NCI-H2107 treated with DMSO at 0.1 percent for 48 hours (cell line): ENCODE data around the gene RND1.
"Not testable (repeated sequence)": the region's sequence is repeated elsewhere in the genome, so short reads cannot be mapped to it uniquely, and the experiment has no call there.

Experiments used
- DNase-seq: peaks from one replicate; lab custom pipeline; 2025; ENCODE audit not compliant: unreplicated experiment; lab: John Stamatoyannopoulos, UW

RND1 gene

DNA sequence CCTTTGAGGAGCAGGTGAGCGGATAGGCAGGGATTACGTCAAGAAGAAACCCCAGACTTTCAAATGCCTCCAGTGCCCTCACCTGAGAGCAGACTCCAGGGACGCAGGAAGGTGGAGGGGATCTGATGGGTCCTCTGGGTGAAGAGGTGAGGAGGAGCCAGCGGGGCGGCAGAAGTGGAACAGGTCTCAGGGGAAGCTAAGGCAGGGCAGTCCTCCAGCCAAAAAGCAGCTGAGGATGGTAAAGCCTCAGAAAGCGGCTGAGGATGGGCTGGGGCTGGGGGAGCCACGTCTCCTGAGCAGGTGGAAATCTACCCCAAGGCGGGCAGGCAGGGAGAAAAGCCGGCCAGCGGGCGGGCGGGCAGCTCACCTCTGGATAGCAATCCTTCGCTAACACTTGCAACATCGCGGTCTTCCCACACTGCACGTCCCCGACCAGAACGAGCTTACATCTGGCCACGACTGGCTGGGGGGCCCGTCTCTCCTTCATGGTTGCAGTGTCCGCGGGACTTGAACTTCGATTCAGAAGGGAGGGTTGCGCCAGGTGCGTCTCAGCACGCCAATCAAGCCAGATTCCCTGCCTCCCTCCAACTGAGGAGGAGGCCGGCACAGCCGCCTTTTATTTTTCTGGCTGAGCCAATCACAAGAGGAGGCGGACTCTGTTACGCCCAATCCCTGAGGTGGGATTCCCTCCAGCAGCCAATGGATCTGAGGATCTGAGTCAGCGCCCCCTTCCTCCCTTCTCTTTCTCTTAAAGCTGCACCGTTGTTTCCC lies at the start of gene RND1:
Gene RND1, minus strand, starts transcription at position 590 of the 771 bp plus-strand sequence. Its CDS starts 103 bp downstream, at position 487.
- peak; percentile 87 for DNase-seq

DNA sequence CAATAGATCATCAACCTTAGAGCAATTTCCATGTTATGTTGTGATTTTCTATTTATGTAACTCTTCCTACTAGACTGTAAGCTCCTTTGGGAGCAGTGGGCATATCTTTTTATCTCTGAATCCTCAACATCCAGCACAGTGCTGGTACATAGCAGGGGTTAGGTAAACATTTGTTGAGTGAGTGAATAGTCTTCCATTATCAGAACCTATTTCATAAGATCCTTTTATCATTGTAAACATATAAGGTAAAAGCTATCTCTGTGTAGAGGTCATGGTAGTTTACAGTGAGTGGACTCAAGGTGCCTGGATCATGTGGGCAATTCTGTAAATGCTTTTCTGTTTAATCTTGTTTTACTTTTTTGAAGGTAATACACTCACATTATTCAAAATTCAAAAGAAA lies 44.5 kb upstream of the RND1 start:
- no peak for DNase-seq

DNA sequence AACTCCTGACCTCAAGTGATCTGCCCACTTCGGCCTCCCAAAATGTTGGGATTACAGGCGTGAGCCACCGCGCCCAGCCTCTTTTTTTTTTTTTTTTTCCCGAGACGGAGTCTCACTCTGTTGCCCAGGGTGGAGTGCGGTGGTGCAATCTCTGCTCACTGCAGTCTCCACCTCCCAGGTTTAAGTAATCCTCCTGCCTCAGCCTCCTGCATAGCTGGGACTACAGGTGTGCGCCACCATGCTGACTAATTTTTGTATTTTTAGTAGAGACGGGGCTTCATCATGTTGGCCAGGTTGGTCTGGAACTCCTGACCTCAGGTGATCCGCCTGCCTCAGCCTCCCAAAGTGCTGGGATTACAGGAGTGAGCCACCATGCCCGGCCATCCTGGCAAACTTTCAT lies 44.0 kb upstream of the RND1 start:
- not testable (repeated sequence) for DNase-seq

DNA sequence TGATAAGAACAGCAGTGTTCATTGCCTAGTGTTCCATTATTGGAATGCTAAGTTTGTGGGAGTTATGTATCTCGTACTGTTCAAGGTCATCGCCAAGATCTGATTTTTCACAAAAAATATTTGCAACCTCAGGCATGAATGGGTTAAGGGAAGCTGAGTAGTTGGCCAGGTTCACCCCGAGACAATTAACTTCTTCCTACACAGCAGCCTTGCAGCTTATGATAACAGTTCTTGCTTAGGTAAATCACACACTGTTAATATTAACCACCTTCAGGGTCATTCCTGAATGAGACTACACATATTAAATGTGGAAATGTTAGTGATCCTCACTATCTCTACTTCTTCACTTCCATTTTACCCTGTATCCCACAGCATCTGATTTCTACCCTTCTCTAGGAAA lies 41.6 kb upstream of the RND1 start:
- DNase-seq: no peak

DNA sequence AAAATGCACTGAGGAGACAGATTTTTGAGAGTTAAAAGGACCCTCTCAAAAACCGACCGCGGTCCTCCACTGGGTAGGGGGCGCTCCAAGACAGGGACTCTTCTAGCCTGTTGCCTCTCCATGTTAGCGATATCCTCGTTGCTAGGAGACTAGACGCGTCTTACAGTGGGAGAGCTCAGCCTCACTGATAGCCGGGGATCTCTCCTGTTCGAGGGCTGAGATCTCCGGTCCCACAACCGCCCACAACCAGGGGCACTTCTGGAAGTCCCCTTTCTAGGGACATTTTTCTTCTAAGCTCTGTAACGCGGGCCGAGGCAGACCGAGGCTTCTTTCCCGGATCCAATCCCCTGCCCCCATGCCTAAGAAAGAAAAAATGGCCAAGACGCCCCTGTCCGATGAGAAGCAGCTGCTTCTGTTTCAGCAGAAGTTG lies 38.3 kb upstream of the RND1 start:
- DNase-seq: peak; percentile 65

DNA sequence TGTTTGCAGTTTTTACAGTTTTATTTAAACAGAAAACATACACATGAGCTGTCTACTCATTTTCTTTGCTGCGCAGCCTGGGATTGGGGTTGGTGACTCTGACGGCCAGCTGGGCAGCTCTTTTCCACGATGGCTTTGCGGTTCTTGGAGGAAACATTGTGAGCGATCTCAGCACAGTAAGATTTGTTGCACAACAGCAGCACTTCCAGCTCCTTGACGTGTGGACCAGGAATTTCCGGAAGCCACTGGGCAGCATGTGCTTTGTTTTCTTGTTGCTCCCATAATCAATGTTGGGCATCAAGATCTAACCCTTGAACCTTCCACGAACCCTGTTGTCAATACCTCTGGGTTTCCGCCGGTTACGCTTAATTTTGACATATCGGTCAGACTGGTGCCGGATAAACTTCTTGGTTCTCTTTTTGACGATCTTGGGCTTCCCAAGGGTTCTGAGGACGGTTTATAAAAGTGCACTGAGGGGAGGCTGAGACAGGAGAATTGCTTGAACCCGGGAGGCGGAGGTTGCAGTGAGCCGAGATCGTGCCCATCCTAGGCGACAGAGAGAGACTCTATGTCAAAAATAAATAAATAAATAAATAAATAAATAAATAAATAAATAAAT lies 37.8 kb upstream of the RND1 start:
- DNase-seq: no peak

DNA sequence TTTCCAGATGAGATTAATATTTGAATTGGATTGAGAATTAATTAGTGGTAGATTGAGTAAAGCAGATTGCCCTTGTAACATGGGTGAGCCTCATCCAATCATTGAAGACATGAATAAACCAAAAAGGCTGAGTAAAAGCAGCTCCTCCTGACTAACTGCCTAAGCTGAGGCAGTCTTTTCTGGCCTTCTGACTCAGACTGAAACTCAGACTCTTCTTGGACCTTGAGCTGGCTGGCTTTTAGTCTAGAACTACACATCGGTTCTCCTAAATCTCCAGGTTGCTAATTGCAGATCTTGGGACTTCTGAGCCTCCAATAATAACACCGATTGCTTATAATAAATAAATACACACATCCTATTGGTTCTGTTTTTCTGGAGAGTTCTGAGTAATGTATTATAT lies 35.6 kb upstream of the RND1 start:
- DNase-seq: no peak

DNA sequence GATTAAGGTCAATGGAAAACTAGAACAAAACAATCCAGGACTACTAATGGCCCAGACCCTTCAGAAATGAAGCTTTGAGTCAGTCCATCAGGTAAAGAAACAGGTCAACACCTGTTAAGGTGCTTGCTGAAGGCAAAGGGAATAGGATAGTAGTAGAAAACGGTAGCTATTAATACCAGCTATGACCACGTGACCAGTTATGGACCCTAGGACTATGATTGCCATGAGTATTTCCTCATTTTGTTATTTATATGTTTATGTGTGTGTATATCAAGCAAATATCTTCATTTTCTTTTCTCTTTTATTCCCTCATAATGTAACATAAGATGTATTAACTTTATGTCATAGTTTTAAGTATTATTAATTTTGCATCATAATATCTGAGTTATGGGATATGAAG lies 34.0 kb upstream of the RND1 start:
- DNase-seq: no peak

DNA sequence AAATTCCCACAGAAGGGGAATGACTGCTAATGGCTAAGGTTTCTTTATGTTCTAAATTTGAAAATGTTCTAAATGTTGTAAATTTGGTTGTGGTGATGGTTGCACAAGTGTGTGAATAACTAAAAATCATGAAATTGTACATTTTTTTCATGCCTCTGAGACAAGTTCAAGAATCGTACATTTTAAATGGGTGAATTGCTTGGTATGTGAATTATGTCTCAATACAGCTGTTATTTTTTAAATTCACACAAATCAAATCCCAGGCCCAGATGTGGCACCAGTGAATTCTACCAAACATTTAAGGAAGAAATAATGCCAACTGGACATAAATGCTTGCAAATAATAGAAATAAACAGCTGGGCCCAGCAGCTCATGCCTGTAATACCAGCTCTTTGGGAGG lies 28.6 kb upstream of the RND1 start:
- no peak for DNase-seq

DNA sequence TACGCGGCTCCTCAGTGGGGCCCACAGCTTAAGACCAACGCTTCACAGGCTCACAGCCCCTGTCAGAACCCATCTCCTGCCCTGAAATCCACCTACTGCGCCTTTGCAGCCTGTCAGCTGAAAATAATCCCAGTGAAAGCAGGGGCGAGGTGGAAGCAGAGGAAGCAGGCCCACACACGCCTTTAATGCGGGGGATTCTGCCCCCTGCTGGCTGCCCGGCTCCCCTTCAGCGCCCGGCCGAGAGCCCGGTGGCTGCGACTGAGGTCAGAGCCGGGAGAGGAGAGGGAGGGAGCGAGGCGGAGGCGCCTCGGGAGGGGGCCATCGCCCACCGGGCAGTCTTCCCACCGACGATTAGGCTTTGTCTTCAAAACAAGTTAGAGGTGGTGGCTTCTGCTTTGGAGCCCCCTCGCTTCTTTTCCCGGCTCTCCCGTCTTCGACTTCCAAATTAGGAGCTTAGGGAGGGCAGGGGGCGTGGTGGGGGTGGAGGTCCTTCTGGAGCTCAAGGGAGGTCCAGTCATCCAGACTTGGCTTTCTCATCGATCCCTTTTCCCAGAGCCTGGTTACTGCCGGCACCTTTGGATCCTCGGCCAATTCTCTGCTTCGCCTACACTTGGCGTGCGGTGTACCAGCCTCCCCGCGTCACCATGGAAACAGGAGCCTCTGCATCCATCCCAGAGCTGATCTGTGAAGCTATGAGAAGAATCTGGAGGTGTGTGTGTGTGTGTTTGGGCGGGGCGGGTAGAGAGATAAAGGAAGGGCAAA lies 25.2 kb upstream of the RND1 start:
- DNase-seq: peak; percentile 51

DNA sequence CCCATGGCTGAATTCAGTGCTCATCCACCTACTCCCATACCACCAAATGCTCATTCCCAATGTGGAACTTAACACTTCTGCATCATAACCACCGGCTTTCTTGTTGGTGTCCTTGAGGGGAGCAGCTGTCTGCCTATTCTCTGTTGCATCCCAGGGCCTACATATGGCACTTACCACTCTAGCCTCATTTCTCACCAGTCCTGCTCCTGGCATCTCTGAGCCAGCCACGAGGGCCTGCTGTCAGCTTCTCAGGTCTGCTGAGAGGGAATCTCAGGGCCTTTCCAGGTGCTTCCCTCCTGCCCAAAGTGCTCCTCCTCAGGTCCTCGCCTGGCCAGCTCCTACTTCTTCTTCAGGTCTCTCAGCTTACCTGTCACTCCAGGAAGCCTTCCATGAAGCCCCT lies 24.0 kb upstream of the RND1 start:
- DNase-seq: no peak

DNA sequence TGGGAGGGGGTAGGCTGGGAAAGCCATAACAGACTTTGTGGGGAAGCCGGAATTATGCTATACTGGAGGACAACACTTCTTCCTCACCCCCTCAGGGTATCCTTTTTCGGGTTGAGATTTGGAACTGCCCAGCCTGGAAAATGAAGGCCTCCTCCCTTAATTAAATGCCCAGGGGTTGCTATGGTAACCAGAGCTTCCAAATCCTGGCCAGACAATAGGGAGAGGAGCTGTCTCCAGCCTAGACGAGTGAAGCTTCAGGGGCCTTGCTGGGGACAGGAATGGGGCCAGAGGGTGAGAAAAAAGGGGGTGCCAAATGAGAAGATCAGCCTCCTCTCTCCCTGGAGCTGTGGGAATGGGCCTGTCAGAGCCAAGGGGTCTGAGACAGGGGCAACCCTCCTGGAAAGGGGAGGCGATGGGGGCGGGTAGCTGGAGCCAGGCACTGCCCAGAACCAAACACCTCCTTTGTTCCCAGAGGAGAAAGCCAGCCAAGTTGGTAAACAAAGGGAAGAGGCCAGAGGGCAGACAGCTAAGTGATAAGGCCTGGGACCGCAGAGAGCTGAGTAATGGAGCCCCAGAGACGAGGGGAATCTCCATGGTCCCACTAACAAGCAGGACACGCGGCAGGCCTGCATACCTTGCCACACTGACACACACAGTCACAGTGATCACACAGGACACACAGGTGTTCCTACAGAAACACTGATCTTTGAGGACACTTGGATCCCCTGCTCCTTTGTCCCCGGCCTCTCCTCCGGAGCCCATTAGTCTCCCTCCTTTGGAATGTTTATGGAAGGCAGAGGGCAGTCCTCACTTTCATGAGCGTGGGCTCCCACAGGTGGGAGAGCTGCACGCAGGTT lies 17.9 kb upstream of the RND1 start:
- no peak for DNase-seq

DNA sequence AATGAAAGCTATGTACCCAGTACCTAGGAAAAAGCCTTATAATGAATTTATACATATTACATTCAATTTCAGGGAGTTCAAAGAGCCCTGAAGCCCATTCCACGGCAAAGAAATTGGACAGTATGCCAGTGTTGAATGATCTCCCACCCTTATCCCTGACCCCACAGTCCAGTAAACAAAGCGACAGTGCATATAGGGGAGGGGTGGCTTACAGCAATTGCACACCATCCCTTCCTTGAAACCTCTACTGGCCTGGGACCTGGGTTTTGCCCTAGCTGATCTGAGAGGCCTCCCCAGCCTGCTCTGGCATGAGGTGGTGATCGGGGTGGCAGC lies 17.3 kb upstream of the RND1 start:
- no peak for DNase-seq

DNA sequence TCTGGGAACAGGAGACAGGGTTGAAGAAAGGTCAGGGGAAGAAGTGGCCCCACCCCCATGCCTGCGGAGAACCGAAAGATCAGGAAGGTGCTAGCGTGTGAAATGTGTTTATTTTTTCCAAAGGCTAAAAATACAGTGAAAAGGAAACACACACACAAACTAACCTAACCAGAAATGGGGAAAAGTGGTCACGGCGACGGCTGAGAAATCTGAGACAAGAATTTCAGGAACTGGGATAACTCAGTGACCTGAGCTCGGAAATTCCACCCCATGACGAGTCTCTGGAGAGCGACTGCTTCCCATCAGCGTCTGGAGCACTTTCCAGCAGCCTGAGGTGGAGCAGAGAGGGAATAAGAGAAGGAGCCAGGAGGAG lies 16.6 kb upstream of the RND1 start:
- no peak for DNase-seq

DNA sequence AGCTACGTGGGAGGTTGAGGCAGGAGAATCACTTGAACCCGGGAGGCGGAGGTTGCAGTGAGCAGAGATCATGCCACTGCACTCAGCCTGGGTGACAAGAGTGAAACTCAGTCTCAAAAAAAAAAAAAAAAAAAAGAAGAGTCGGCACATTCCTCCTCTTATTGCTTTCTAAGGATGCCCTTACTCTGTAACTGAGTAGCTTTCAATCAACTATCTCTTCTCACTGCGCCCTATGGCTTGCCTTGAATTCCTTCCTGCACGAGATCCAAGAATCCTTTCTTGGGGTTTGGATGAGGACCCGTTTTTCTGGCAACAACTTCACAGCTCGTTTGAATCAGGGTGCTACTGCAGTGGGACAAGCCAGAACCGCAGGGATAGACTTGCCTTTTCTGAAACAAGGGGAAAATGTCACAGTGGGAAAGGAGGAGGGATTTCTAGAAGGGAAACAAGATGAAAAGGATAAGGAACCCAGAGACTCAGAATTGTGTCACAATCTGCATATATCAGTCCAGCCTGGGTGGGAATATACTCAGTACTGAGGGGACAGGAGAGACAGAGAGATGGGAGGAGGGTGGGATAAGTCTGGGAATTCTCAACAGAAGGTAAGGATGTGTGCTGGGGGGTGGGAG lies 16.1 kb upstream of the RND1 start:
- DNase-seq: no peak

DNA sequence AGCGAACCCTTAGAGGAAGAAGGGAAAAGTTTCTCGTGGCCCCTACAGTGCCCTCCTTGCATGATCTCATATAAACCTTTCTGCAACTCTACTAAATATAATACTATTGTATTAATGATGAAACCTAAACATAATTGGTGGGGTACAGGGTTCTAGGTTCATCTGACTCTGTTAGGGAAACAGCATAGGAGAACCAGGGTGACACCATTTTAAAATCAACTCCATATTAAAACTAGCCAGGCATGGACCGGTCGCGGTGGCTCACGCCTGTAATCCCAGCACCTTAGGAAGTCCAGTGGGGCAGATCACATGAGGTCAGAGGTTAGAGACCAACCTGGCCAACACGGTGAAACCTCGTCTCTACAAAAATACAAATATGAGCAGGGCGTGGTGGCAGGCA lies 15.0 kb upstream of the RND1 start:
- no peak for DNase-seq

DNA sequence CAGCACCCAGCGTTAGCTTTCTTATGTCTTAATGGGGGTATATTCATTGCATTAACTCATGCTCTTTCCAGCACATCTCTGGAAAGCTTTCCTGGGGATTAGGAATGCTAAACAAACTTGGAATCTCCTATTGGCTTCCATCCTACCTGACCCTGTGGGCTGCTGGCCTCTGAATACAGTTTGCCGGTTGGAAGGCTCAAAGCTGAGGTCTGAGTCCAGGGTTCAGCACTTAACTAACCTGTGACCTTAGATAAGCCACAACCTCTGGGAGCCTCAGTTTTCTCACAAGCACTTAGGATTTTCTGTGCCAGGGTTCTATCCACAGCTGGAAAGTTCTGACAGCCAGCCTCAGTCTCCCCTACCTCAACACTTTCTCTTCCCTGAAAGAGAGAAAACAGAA lies 12.9 kb upstream of the RND1 start:
- no peak for DNase-seq

DNA sequence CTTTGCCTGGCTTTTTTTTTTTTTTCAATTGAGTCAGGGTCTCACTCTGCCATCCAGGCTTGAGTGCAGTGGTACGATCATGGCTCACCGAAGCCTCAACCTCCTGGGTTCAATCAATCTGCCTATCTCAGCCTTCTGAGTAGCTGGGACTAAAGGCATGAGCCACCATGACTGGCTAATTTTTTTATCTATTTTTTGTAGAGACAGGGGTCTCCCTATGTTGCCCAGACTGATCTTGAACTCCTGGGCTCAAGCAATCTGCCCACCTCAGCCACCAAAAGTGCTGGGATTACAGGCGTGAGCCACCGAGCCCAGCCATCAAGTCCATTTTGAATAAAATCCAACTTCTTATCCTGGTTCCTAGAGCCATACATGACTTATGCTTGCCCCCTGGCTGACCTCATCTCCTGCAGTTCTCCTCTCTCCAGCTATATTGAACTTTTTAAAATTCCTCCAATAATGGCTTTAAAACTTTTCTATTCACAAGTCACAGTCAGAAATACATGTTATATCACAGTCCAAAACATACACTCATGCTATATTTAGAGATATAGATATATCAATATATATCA lies 10.4 kb upstream of the RND1 start:
- DNase-seq: no peak

DNA sequence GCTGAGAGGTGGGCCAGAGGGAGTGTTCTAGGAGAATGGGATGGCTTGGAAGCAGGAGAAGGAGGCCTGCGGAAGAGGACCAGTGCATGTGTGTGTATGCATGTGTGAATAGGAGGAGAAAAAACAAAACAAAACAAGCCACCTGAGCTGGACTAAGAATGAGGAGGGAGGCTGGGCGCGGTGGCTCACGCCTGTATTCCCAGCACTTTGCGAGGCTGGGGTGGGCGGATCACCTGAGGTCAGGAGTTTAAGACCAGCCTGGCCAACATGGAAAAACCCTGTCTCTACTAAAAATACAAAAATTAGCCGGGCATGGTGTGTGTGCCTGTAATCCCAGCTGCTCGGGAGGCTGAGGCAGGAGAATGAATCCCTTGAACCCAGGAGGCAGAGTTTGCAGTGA lies 7.9 kb upstream of the RND1 start:
- not testable (repeated sequence) for DNase-seq

DNA sequence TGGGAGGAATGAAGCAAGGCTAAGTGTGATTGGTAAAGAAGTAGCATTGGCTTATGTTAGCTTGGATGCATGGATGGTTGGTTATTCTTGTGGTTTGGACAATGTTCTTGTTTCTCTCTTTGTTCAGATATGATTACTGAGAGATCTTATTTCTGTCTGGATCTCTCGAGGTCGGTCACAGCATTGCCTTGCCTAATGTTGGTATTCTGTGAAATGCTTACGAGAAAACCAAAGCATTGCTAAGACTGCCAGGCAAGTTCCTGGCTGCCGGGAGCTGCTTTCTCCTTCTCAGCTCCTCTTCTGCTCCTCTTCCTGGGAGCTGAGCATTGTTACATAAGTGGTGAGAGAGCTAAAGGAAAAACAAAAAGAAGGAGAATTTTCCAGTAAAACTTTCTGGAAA lies 7.4 kb upstream of the RND1 start:
- DNase-seq: no peak

DNA sequence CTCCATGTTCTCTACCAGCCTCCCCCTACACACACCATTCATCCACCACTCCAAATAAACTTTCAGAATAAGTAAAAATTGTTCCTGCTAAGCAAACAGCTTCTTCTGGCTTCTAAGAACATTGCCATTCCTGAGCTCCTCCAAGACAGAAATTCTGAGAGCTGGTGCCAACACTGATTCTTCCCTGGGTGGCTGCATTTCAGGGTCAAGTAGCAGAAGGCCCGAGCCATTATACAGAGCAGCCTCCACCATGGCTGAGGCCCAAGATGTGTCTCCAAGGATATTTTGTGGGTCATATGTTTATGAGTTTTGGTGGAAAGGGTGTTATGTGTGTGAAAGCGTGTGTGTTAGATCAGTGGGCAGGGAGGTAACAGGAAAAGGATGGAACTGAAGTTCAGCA lies 3.5 kb upstream of the RND1 start:
- DNase-seq: no peak
